ENCODE measurements around the gene PCDHGA8. TPM values are rescaled to one million over a fixed set of nuclear protein-coding genes. Genes with fewer than 3 reads are reported as not detected.
A peak's percentile ranks its signal among the peaks of the same experiment; 100 is the strongest.
"Not testable (repeated sequence)": the region's sequence is repeated elsewhere in the genome, so short reads cannot be mapped to it uniquely, and the experiment has no call there.

The PCDHGA8 gene
- total RNA-seq, 1 donor from 2014 or later = 1.2 TPM

- H3K9me3 ChIP-seq = peaks cover 31% of the 10 kb centered on the region
- H3K4me3 ChIP-seq; intact Hi-C loops (cut with DNase I); H3K36me3 ChIP-seq; H3K4me1 ChIP-seq; H3K27me3 ChIP-seq; H3K27ac ChIP-seq: not testable (repeated sequence)
- peak; percentile 92 for ATAC-seq
- peak; percentile 42 for TF ChIP-seq CTCF (IDR thresholded peaks at IDR 0.05)
- peak; percentile 74 for DNase-seq
These were observed 4.7 kb upstream of the PCDHGA8 start, which contains the start of gene PCDHGB4 for GRCh38 chr5:141387557-141388311. Gene PCDHGB4 (plus strand): TSS chr5:141387698. CDS start chr5:141387885, 187 bp downstream.

- no peak for TF ChIP-seq CTCF (IDR thresholded peaks at IDR 0.05)
- intact Hi-C loops (cut with DNase I) = no loop called here
- ATAC-seq (no peak), DNase-seq (no peak)
- Histone ChIP-seq H3K36me3 (no peaks in the 10 kb centered on the region), H3K27me3 (peaks cover 10% of the 10 kb centered on the region), H3K9me3 (peaks cover 40% of the 10 kb centered on the region), H3K4me1 (no peaks in the 10 kb centered on the region), H3K4me3 (no peak overlapping the region), H3K27ac (no peak overlapping the region)
These were observed 3.8 kb upstream of the PCDHGA8 start for GRCh38 chr5:141388661-141389060.

GRCh38 chr5:141389153-141390042 is 3.0 kb upstream of the PCDHGA8 start:
- intact Hi-C loops (cut with DNase I) = no loop called here
- Histone ChIP-seq H3K27ac (no peak overlapping the region), H3K4me1 (no peaks in the 10 kb centered on the region), H3K36me3 (no peaks in the 10 kb centered on the region), H3K4me3 (no peak overlapping the region), H3K9me3 (peaks cover 39% of the 10 kb centered on the region), H3K27me3 (peaks cover 16% of the 10 kb centered on the region)
- TF ChIP-seq CTCF (IDR thresholded peaks at IDR 0.05) = no peak
- ATAC-seq (no peak), DNase-seq (no peak)

GRCh38 chr5:141393267-141393666 is 834 bp downstream of the PCDHGA8 start:
- H3K27ac ChIP-seq = no peak overlapping the region
- intact Hi-C loops (cut with DNase I) = no loop called here
- DNase-seq (no peak), ATAC-seq (no peak)
- H3K27me3 ChIP-seq = peaks cover 16% of the 10 kb centered on the region
- no peak overlapping the region for H3K4me3 ChIP-seq
- peaks cover 36% of the 10 kb centered on the region for H3K9me3 ChIP-seq
- H3K36me3 ChIP-seq = no peaks in the 10 kb centered on the region
- no peaks in the 10 kb centered on the region for H3K4me1 ChIP-seq
- no peak for TF ChIP-seq CTCF (IDR thresholded peaks at IDR 0.05)

- H3K27me3 ChIP-seq = peaks cover 23% of the 10 kb centered on the region
- H3K36me3 ChIP-seq; ATAC-seq; H3K4me1 ChIP-seq; DNase-seq; H3K27ac ChIP-seq; intact Hi-C loops (cut with DNase I); H3K4me3 ChIP-seq: not testable (repeated sequence)
- peaks cover 29% of the 10 kb centered on the region for H3K9me3 ChIP-seq
These were observed 2.2 kb downstream of the PCDHGA8 start for GRCh38 chr5:141394401-141395187.
